NCI-H128 (cell line): ENCODE results near the gene IMPG2.

Source experiments
- DNase-seq: peaks from one replicate; lab custom pipeline; 2025; ENCODE audit not compliant: unreplicated experiment; lab: John Stamatoyannopoulos, UW

The IMPG2 gene

GRCh38 chr3:101278727-101279126 lies 41.6 kb downstream of the IMPG2 start:
- DNase-seq: no peak

- no peak for DNase-seq
Observed at GRCh38 chr3:101273608-101274007, 46.8 kb downstream of the IMPG2 start.

- no peak for DNase-seq
Observed at GRCh38 chr3:101273156-101273555, 47.2 kb downstream of the IMPG2 start.

- DNase-seq: no peak
Observed at GRCh38 chr3:101271728-101272127, 48.6 kb downstream of the IMPG2 start.

- DNase-seq: no peak
Observed at GRCh38 chr3:101270149-101270548, 50.2 kb downstream of the IMPG2 start.

- no peak for DNase-seq
Observed at GRCh38 chr3:101268971-101269671, 51.3 kb downstream of the IMPG2 start.

- no peak for DNase-seq
Observed at GRCh38 chr3:101268141-101268540, 52.2 kb downstream of the IMPG2 start.

- DNase-seq: no peak
Observed at GRCh38 chr3:101266566-101266965, 53.8 kb downstream of the IMPG2 start.

GRCh38 chr3:101266071-101266470 lies 54.3 kb downstream of the IMPG2 start:
- DNase-seq: no peak

GRCh38 chr3:101262393-101263240 lies 57.8 kb downstream of the IMPG2 start:
- no peak for DNase-seq

- DNase-seq: no peak
Observed at GRCh38 chr3:101261506-101261905, 58.9 kb downstream of the IMPG2 start.

- DNase-seq: no peak
Observed at GRCh38 chr3:101259485-101260341, 60.7 kb downstream of the IMPG2 start.

GRCh38 chr3:101256511-101256910 lies 63.9 kb downstream of the IMPG2 start:
- no peak for DNase-seq

GRCh38 chr3:101255441-101255840 lies 64.9 kb downstream of the IMPG2 start:
- DNase-seq: no peak

GRCh38 chr3:101253396-101253795 lies 67.0 kb downstream of the IMPG2 start:
- DNase-seq: no peak

- DNase-seq: no peak
Observed at GRCh38 chr3:101252945-101253344, 67.4 kb downstream of the IMPG2 start.

- DNase-seq: no peak
Observed at GRCh38 chr3:101252307-101252706, 68.1 kb downstream of the IMPG2 start.

GRCh38 chr3:101251441-101251840 lies 68.9 kb downstream of the IMPG2 start:
- DNase-seq: no peak

GRCh38 chr3:101249522-101249921 lies 70.9 kb downstream of the IMPG2 start:
- DNase-seq: no peak

- no peak for DNase-seq
Observed at GRCh38 chr3:101248736-101249135, 71.6 kb downstream of the IMPG2 start.

- DNase-seq: no peak
Observed at GRCh38 chr3:101244212-101244575, 76.2 kb downstream of the IMPG2 start.
